Anterior cingulate cortex (tissue), 58 donors: Measurements from ENCODE around the gene CLNK.
A peak's percentile ranks its signal among the peaks of the same experiment; 100 is the strongest.

Experiments
- DNase-seq, 58 donors: peaks; one replicate each; lab custom pipeline; 2025; lab: John Stamatoyannopoulos, UW

CLNK gene

GRCh38 chr4:10461850-10462400 is 222.6 kb downstream of the CLNK start:
- DNase-seq: no peak

DNA sequence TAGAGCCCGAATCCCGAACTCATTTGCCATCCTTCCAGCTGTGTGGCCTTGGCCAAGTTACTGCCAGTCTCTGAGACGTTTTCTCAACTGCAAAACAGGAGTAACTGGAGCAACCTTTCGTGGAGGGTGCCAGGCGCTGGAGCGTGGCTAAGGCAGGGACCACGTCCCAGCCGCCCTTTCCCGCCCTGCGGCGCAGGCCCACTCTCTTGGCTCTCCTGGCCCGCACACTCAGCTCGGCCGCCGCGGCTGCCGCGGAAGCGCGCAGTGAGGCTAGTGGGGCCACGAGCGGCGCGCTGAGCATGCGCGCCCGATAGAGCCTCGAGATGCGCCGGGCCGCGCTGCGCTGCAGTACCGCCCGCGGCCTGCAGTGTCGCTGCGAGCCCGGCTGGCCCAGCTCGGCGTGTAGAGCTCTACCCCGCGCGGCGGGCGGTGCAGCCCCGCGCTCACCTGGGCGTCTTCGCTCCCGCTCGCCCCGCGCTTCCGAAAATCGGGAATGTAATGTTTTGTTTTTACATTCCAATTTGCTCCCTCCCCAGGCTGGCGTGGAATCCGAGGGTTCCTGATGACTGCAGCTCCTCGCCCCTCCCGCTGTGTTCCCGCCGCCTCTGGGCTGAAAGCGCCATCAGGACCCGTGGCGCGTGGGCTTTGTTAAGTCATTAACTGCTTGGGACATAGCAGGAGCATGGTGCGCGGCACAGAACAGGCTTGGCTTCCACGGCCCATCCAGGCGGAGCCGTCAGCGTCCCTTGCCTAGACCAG is 223.3 kb downstream of the CLNK start:
- DNase-seq: peak in 20 of 58 donors; percentile 3 to 50 (median 13)

GRCh38 chr4:10460313-10461047 is 224.1 kb downstream of the CLNK start:
- no peak for DNase-seq

- DNase-seq: no peak
Measured at GRCh38 chr4:10459305-10459704, 225.3 kb downstream of the CLNK start.

- no peak for DNase-seq
Measured at GRCh38 chr4:10458177-10458576, 226.4 kb downstream of the CLNK start.

GRCh38 chr4:10457255-10457801 is 227.2 kb downstream of the CLNK start, which contains the start of gene ZNF518B:
Gene ZNF518B (minus strand): TSS chr4:10457426. CDS start chr4:10446328, 11,098 bp downstream.
- peak in 39 of 58 donors; percentile 5 to 59 (median 31) for DNase-seq

DNA sequence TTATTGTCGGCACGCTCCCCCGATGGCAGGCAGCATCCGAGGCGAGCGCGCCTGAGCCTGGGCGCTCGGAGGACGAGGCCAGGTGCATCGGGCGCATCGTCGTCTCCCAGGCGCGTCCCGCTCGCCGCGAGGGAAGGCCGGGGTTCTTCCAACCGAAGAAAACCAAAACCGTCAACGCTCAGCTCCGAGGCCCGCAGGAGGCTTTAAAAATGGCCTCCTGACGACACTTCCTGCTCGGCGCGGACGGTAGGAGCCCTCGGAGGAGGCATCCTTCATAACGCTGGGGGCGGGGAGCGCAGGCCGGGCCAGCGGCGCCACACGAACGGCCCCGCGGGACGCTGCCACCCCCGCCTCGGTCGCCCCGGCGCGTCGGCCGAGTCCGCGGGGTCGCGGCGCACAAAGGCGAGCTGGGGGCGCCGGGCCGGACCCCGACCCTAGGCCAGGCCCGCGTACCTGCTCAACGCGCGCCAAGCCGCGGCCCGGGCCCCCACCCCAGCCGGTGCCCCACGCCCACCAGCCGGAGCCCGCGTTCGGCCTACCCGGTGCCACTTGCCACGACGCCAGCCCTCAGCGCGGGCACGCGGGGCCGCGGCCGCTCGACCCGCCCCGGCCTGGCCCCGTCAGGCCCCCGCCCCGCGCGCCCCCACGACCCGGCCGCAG is 227.8 kb downstream of the CLNK start:
- peak in 30 of 58 donors; percentile 1 to 54 (median 16) for DNase-seq

GRCh38 chr4:10456260-10456594 is 228.3 kb downstream of the CLNK start:
- DNase-seq: no peak

DNA sequence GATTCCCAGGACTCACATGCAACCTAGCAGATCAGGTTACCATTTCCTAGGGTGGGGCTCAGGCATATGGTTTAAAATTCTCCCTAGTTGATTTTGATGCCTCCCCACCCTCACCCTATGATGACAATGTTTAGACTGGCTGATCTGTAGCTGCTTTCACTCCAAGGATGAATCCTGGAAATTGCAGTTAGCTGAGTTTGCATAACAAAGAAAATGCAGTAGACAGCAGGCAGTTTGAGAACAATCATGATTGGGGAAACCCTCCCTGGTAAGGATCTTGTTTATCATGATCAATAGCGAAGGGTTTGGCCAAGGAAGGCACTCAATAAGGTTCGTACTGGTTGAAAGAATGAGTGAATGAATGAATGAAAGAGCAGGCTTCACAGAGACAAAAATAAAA is 229.4 kb downstream of the CLNK start:
- no peak for DNase-seq

- no peak for DNase-seq
Measured at GRCh38 chr4:10454726-10455125, 229.8 kb downstream of the CLNK start.

- no peak for DNase-seq
Measured at GRCh38 chr4:10454121-10454520, 230.4 kb downstream of the CLNK start.

DNA sequence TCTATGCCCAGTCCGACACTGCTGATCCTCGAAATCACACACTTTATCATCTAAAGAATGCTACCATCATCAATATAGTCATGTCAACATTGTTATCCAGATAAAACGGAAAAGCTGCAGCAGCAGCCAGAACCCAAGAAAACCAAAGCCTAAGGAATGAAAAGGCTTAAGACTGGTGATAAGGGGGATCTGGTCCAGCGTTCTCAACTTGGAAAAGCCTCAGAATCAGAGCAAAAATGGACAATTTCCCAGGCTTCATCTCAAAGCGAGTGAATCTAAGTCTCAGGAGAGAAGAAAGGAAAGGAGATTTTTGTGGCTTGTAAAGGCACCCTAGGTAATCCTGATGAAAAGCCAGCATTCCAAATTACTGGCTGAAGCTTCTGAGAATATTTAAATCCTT is 235.6 kb downstream of the CLNK start:
- DNase-seq: no peak

DNA sequence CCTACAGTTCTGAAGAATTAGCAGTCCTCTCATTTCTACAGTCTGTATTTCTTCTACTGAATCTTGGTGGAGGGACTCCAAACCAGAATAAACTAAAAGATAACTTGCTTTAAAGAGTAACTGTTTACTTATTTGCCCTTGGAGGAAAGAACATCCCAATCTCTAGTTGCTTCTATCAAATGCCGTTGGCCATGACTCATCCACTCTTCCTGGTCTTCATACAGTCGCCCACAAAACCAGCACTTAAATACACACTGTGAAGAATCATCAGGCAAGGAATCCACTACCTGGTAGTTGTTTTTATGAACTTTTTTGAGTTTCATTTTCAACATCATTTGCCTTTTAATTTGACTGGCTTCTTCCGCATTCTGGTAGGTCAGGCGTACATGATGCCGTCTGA is 241.6 kb downstream of the CLNK start:
- no peak for DNase-seq

GRCh38 chr4:10441512-10441911 is 243.1 kb downstream of the CLNK start:
- DNase-seq: no peak

GRCh38 chr4:10438924-10439323 is 245.6 kb downstream of the CLNK start:
- DNase-seq: no peak

DNA sequence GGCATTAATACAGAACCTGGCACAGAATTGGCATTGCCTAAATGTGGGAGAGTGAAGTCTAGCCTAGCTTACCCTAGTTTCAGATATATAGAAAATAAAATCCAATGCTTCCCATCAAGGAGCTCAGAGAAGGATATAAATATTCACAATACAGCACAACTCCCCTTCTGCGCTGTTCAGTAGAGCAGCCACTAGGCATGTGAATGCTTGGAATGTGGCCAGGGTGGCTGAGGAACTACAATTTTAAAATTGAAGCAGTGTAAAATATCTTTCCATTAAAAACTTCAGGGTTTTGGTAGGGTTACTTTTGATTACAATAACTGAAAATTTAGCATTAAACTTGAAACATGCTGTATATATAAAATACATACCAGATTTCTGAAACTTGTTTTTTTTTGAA is 246.8 kb downstream of the CLNK start:
- DNase-seq: peak in 2 of 58 donors; percentile 3 to 8
